GM18526 (cell line): ENCODE data around the gene SPATA2L.

Experiments
- POLR2A ChIP-seq: IDR thresholded peaks from 3 replicates; pipeline ENCODE4 v1.6.1; 2011; ENCODE audit not compliant: insufficient read length; ENCODE audit errors: extremely low read depth

The SPATA2L gene

DNA sequence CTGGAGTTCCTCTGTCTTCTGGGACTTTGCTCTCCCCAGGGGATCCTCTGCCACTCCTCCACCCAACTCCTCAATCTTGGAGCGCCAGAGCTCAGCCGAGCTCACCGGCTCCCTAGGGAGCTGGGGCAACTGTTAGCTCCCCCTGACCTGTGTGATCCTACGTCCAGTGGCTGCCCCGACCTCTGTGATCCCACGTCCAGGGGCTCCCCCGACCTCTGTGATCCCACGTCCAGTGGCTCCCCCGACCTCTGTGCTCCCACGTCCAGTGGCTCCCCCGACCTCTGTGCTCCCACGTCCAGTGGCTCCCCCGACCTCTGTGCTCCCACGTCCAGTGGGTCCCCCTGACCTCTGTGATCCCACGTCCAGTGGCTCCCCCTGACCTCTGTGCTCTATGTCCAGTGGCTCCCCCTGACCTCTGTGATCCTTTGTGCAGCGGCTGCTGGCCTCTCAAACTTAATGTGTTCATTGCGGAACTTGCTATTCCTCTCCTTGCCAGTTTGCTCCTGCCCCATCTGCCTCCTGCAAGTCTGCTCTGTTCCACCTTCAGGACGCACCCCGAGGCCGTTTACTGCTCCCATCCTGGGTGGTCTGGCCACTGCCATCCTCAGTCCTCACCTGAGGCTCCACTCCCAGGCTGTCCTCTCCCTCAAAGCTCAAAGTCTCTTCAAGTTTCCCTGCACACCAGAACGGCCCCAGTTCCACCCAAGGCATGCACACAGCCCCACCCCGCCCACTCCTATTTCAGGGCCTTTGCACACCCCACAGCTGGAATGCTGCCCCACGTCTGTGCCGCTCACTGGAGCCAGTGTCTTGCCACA lies 16.4 kb upstream of the SPATA2L start:
- peak; percentile 13 for TF ChIP-seq POLR2A

DNA sequence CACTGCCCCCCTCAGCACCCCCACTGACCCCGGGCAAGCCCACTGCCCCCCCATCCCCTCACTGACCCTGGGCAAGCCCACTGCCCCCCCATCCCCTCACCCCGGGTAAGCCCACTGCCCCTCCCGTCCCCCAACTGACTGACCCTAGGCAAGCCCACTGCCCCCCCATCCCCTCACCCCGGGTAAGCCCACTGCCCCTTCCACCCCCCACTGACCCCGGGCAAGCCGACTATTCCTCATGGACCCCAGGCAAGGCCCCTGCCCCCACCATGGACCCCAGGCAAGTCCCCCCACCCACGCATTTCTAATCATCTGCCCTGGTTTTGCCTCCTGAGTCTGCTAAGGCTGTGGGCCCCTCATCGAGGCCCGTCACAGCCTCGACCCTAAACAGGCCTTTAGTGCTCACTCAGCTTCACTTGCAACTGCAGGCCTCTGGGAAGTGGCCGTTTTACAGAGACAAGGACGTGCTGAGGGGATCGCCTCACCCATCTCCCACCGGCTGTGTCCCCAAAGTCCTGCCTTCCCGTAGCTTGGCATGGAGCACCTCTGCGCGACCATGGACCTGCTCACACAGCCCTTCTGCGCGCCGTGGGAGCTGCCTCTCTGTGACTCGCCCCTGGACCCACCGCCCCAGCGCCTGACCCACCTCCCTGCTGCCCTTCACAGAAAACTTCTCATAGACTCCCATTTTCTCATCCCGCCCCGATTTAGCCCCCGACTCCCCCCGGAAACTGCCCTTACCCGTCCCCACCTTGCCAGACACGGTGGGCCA lies 15.6 kb upstream of the SPATA2L start:
- TF ChIP-seq POLR2A: no peak

GRCh38 chr16:89716493-89716892 lies 15.0 kb upstream of the SPATA2L start:
- TF ChIP-seq POLR2A: no peak

DNA sequence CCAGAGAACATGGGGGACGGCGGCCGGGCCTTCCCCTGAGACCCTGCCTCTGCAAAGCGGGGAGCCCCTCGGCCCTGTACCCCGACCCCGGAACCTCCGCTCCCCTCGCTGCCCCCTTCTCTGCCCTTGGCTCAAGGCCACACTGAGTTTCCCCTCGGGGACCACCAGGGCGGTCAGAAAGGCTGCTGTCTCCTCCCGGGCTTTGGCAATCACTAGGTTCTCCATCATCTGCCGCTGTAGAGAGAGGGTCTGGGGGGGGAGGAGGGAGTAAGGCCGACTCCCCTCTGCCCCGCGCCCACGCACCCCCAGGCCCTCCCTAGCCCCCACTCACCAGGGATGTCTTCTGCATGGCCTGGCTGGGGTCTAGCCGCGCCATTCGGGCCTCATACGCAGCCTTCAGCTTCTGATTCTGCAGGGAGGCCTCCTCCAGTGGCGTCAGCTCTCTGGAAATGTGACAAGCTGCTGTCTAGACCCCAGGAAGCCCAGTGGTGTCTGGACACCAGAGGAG lies 10.8 kb upstream of the SPATA2L start:
- TF ChIP-seq POLR2A: no peak

DNA sequence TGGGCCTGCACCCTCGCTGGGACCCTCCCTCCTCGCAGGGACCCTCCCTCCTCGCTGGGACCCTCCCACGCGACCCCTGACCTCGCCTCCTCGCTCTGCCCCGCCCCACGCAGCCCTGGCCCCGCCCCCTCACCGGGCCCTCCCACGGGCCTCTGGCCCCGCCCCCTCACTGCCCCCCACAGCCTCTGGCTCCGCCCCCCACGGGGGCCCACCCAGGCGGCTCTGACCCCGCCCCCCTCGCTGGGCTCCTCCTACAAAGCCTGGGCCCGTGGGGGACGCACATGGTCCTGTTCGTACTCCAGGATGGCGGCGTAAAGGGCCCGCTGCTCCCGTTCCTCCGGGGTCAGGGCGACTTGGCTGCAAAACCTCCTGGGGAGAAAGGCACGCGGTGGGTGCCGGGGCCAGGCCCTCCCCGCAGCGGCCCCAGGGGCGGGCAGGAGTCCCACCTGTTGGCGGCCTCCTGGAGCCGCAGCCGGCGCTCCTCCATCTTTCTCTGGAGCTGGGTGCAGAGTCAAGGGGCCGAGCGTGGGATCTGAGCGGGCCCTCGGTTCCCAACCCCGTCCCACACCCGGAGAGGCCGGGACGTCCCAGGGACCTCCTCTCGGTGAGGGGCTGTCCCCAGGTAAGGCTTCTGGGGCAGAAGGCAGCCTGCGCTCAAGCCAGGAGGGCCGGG lies 10.2 kb upstream of the SPATA2L start:
- peak; percentile 78 for TF ChIP-seq POLR2A

DNA sequence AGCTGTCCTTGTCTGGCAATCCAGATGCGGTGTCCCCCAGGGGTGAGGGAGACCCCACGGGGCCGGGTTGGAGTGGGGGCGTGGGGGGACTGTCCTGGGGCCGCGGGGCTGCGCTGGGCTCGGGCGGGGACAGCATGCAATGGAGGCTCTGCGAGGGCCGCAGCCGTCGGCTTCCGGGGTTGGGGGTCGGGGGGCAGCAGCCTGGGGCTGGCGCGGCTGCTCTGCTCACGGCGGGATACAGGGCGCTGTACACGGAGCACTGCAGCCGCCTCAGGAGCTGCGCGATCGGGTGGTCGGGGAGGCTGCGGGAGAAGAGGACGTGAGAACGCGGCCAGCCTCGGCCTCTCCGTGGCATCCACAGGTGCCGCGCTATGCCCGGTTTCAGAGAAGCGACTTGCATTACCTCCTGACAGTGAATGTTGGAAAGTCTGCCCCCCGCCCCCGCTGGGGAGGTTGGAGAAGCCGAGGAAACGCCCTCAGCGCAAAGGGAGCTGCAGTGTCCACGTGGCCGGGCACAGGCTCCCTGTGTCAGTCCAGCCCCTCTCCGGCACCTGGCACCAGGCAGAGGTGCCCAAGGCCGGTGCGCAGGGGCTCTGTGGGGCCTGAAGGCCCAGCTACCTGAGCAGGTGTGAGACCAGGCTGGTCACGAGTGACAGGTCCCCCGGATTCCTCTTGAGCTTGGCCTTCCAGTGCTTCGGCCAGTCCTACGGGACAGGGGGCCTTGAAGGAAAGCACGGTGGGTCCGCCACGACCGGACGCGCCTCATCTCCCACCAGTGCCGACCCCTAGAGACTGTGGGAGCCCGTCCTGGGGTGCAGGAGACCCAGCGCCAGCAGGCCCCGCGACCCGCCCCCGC lies 9.4 kb upstream of the SPATA2L start:
- TF ChIP-seq POLR2A: no peak

- TF ChIP-seq POLR2A: no peak
These were observed 8.4 kb upstream of the SPATA2L start for GRCh38 chr16:89709716-89710432.

- no peak for TF ChIP-seq POLR2A
These were observed 7.7 kb upstream of the SPATA2L start for GRCh38 chr16:89709166-89709565.

GRCh38 chr16:89708481-89708931 lies 7.0 kb upstream of the SPATA2L start:
- no peak for TF ChIP-seq POLR2A

DNA sequence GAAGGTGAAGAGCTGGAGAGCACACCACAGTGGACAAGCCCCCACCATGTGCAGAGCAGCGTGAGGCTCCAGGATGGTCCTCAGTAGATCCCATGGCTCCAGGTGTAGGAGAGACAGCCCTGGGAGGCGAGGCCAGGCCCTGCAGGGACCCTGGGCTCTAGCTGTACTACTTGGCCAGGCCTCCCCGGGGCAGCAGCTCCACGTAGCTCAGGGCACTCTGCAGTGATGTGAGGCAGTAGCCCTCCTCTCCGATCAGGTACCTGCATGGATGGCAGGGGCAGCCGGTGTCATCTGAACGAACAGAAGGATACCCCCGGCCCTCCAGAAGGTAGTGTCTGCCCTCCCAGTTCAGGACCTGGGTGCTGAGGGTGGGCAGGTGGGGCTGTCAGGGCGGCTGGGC lies 6.2 kb upstream of the SPATA2L start:
- TF ChIP-seq POLR2A: no peak

DNA sequence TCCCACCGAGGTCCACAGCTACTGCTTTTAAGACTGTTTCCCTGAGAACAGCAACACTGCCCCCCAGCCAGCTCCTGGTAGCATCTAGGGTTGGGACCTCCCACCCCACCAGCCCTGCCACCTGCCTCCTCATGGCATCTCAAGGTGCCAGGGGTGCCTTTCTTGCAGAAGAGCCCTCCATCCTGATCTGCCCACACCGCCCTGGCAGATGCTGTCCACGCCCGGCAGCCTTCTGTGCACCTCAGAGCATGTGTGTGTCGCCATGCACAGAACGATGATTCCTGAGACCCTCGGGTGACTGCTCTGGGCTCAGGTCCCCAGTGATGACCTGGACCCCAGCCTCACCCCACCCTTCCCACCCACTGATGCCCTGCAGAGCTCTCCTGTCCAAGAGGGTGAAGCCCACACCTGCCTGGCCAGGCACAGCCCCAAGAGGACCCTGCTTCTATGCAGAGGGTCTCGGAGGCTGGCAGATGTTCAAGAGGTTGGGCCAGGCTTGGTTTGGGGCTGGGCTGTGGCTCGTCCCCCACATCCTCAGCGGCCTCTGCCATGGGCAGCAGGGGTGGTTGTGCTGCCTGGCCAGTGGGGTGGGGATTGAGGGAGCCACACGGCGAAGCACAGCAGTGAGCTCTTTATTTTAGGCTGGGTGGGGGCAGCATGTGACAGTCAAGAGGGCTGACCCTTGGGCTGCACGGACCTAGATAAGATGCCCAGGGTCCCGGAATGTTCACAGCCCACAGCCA lies 5.2 kb upstream of the SPATA2L start:
- TF ChIP-seq POLR2A: no peak

- TF ChIP-seq POLR2A: no peak
These were observed 3.5 kb upstream of the SPATA2L start for GRCh38 chr16:89705006-89705405.

DNA sequence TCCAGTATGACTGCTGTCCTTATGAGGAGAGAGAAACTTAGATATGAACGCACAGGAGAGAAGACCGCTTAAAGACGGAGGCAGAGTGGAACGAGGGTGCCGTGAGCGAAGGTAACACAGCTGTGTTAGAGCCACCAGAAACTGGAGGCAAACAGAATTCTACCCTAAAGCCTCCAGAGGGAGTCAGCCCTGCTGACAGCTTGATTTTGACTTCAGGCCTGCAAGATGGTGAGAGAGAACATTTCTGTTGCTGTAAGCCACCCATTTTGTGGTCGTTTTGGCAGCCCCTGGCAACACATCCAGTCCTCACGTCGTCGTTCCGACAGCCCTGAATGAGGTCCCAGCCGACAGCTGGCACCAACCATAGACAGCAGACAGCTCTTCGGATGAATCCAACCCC lies 2.8 kb upstream of the SPATA2L start:
- no peak for TF ChIP-seq POLR2A
